ENCODE results near the gene PCSK5. TPM values are rescaled to one million over a fixed set of nuclear protein-coding genes. Genes with fewer than 3 reads are reported as not detected.

The PCSK5 gene
- polyA plus RNA-seq, 1 donor (not counting 4 experiments of a cell fraction or from before 2014, with no cell fraction given): 1.9 TPM

DNA sequence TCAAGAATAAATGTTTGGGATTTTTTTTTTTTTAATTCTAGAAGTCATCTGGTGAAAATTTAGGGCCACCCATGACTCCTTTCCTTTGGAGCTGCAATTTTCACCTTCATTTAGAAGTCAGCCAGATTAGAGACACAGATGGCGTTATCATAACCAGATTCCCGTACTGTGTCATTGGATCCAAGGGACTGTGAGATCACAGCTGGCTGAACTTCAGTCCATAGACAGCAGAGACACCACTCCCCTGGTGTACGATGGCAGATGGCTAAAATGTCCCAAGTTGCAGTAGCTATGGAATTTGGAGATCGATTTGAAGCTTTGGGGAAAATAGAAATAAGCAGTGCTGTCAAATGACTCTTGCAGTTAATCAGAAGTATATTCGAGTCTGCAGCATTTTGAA is 287.5 kb downstream of the PCSK5 start:
- dilution Hi-C loops (cut with MboI; ENCODE audit: extremely low pct_ligation_motif_present, low sequenced_read_pairs): no loop called here
- Histone ChIP-seq H3K4me1 (ENCODE audit: control insufficient read depth, extremely low read depth, insufficient read depth, low read length) (peaks cover 16% of the 10 kb centered on the region), H3K4me2 (ENCODE audit: control insufficient read depth, extremely low read depth, insufficient read depth, low read depth, low read length) (no peak overlapping the region), H3K9me3 (ENCODE audit: control insufficient read depth, low read depth, low read length) (no peaks in the 10 kb centered on the region), H3K27me3 (ENCODE audit: control insufficient read depth, extremely low read depth, insufficient read depth, low read length) (no peaks in the 10 kb centered on the region), H3K9me1 (ENCODE audit: control insufficient read depth, extremely low read depth, insufficient read depth, low read length) (no peaks in the 10 kb centered on the region), H3K4me3 (ENCODE audit: control insufficient read depth in 2 of 3, extremely low read depth in 1 of 3, insufficient read depth in 2 of 3, low read depth in 1 of 3, low read length in 3 of 3) (no peak overlapping the region), H3K36me3 (ENCODE audit: control insufficient read depth in 2 of 2, extremely low read depth in 1 of 2, insufficient read depth in 2 of 2, low read length in 2 of 2) (no peaks in the 10 kb centered on the region), H3K9ac (ENCODE audit: control insufficient read depth, extremely low read depth, insufficient read depth, low read length) (no peak overlapping the region), H4K20me1 (ENCODE audit: control insufficient read depth, extremely low read depth, insufficient read depth, low read length) (no peaks in the 10 kb centered on the region), H3K79me2 (ENCODE audit: control insufficient read depth, insufficient read depth, low read length) (no peaks in the 10 kb centered on the region), H2AFZ (ENCODE audit: control insufficient read depth, low read length) (no peak overlapping the region), H3K27ac (ENCODE audit: control insufficient read depth, insufficient read depth, low read length) (no peak overlapping the region)
- TF ChIP-seq, protein P1, sequence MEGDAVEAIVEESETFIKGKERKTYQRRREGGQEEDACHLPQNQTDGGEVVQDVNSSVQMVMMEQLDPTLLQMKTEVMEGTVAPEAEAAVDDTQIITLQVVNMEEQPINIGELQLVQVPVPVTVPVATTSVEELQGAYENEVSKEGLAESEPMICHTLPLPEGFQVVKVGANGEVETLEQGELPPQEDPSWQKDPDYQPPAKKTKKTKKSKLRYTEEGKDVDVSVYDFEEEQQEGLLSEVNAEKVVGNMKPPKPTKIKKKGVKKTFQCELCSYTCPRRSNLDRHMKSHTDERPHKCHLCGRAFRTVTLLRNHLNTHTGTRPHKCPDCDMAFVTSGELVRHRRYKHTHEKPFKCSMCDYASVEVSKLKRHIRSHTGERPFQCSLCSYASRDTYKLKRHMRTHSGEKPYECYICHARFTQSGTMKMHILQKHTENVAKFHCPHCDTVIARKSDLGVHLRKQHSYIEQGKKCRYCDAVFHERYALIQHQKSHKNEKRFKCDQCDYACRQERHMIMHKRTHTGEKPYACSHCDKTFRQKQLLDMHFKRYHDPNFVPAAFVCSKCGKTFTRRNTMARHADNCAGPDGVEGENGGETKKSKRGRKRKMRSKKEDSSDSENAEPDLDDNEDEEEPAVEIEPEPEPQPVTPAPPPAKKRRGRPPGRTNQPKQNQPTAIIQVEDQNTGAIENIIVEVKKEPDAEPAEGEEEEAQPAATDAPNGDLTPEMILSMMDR (optimal IDR thresholded peaks at IDR 0.05 in 1 of 3, IDR thresholded peaks at IDR 0.05 in 1 of 3, conservative IDR thresholded peaks at IDR 0.05 in 1 of 3; ENCODE audit: extremely low read depth in 1 of 3, insufficient read depth in 2 of 3, low read length in 3 of 3): no peak
- TF ChIP-seq EZH2 (IDR thresholded peaks at IDR 0.05; ENCODE audit: low read length): no peak
- peak; percentile 13 for FAIRE-seq
- no peak for DNase-seq (ENCODE audit: low read depth, low spot score)

DNA sequence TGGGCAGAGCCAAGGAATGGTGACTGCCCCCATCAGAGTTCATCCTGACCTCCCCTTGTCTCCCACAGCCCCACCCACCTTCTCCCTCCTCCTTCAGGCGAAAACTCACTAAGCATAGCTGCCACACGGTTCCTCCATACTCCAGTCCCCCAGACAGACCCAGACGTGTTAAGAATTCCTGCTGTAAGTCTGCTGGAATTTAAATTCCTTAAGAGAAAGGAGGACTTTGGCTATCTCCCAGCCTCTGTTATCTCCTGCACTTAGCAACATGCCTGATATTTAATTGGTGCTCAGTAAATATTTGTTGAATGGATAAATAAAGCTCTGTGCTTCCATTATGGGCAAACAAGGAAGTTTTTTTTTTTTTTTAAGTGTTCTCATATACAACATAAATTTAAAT is 290.1 kb downstream of the PCSK5 start:
- no peaks in the 10 kb centered on the region for H3K9me1 ChIP-seq (ENCODE audit: control insufficient read depth, extremely low read depth, insufficient read depth, low read length)
- H3K79me2 ChIP-seq (ENCODE audit: control insufficient read depth, insufficient read depth, low read length): no peaks in the 10 kb centered on the region
- H2AFZ ChIP-seq (ENCODE audit: control insufficient read depth, low read length): no peak overlapping the region
- H3K4me1 ChIP-seq (ENCODE audit: control insufficient read depth, extremely low read depth, insufficient read depth, low read length): peaks cover 16% of the 10 kb centered on the region
- FAIRE-seq (peak; percentile 44), DNase-seq (ENCODE audit: low read depth, low spot score) (peak; percentile 23)
- peak overlapping the region; percentile 43 for H3K4me2 ChIP-seq (ENCODE audit: control insufficient read depth, extremely low read depth, insufficient read depth, low read depth, low read length)
- H3K4me3 ChIP-seq (ENCODE audit: control insufficient read depth in 2 of 3, extremely low read depth in 1 of 3, insufficient read depth in 2 of 3, low read depth in 1 of 3, low read length in 3 of 3): no peak overlapping the region
- dilution Hi-C loops (cut with MboI; ENCODE audit: extremely low pct_ligation_motif_present, low sequenced_read_pairs): no loop called here
- TF ChIP-seq EZH2 (IDR thresholded peaks at IDR 0.05; ENCODE audit: low read length): no peak
- TF ChIP-seq, protein P1 (optimal IDR thresholded peaks at IDR 0.05 in 1 of 3, IDR thresholded peaks at IDR 0.05 in 1 of 3, conservative IDR thresholded peaks at IDR 0.05 in 1 of 3; ENCODE audit: extremely low read depth in 1 of 3, insufficient read depth in 2 of 3, low read length in 3 of 3): peak in 2 of 3 experiments; percentile 2 to 10
- peak overlapping the region; percentile 51 for H3K27ac ChIP-seq (ENCODE audit: control insufficient read depth, insufficient read depth, low read length)
- H3K9me3 ChIP-seq (ENCODE audit: control insufficient read depth, low read depth, low read length): no peaks in the 10 kb centered on the region
- H3K36me3 ChIP-seq (ENCODE audit: control insufficient read depth in 2 of 2, extremely low read depth in 1 of 2, insufficient read depth in 2 of 2, low read length in 2 of 2): no peaks in the 10 kb centered on the region
- no peak overlapping the region for H3K9ac ChIP-seq (ENCODE audit: control insufficient read depth, extremely low read depth, insufficient read depth, low read length)
- no peaks in the 10 kb centered on the region for H3K27me3 ChIP-seq (ENCODE audit: control insufficient read depth, extremely low read depth, insufficient read depth, low read length)
- no peaks in the 10 kb centered on the region for H4K20me1 ChIP-seq (ENCODE audit: control insufficient read depth, extremely low read depth, insufficient read depth, low read length)
